Breast epithelium (tissue), 4 donors: ENCODE measurements around the gene KRTAP9-1. TPM values are rescaled to one million over a fixed set of nuclear protein-coding genes. Genes with fewer than 3 reads are reported as not detected.
"Not testable (repeated sequence)": the region's sequence is repeated elsewhere in the genome, so short reads cannot be mapped to it uniquely, and the experiment has no call there.

ENCODE experiments used
- DNase-seq, 2 donors: peaks; one replicate each; pipeline ENCODE4 v3.0.0-alpha.2; 2019; ENCODE audit warnings: low spot score in 2 of 2
- H3K27ac ChIP-seq, 2 donors: fragments of 200-600 bp; sonication (generic) in 1 of 2; one replicate each; pipeline ENCODE4 v1.5.1; 2016 to 2019; ENCODE audit warnings: mild to moderate bottlenecking in 1 of 2
- H3K27me3 ChIP-seq, 2 donors: fragments of 200-600 bp; sonication (generic) in 1 of 2; one replicate each; pipeline versions ENCODE4 v1.5.1 to v1.6.0; 2017 to 2019; ENCODE audit warnings: control low read depth in 1 of 2, mild to moderate bottlenecking in 1 of 2
- H3K36me3 ChIP-seq: fragments of 200-600 bp; one replicate; pipeline ENCODE4 v1.5.1; 2019
- H3K4me1 ChIP-seq, 2 donors: fragments of 200-600 bp; sonication (generic); one replicate each; pipeline ENCODE4 v1.5.1; 2016 to 2019; ENCODE audit warnings: control low read depth in 1 of 2
- H3K4me3 ChIP-seq, 3 donors: fragments of 200-600 bp; sonication (generic); 1 replicate in 2 of 3; 2 replicates in 1 of 3; pipeline ENCODE4 v1.5.1; 2016 to 2019; ENCODE audit warnings: mild to moderate bottlenecking in 3 of 3, moderate library complexity in 2 of 3
- H3K9me3 ChIP-seq, 2 donors: fragments of 200-600 bp; sonication (generic) in 1 of 2; one replicate each; pipeline ENCODE4 v1.5.1; 2016 to 2019; ENCODE audit warnings: control low read depth in 1 of 2
- POLR2A ChIP-seq: fragments of 450-650 bp; IDR thresholded peaks from one replicate; pipeline ENCODE4 v1.6.1; 2016; ENCODE audit warnings: antibody characterized with exemption, mild to moderate bottlenecking, moderate library complexity
- POLR2AphosphoS5 ChIP-seq, 3 donors: sonication (generic); formaldehyde crosslinking; IDR thresholded peaks; one replicate each; pipeline ENCODE4 v1.6.1; 2017; ENCODE audit warnings: antibody characterized with exemption in 3 of 3
- intact Hi-C: fragments of 100-400 bp; cut with DNase I; formaldehyde crosslinking; loops from one replicate; pipeline ENCODE4 v1.15.1; 2023; ENCODE audit warnings: low total_unique reads
- total RNA-seq, 3 donors: library from RNA; depleted of rRNA; stranded (reverse); fragments of >200 nt; gene quantifications; one replicate each; pipeline ENCODE4 v1.1.0, GENCODE V29; 2016
- TF ChIP-seq, protein P1 (sequence below), 3 donors: fragments of 450-650 bp; IDR thresholded peaks; one replicate each; pipeline ENCODE4 v1.5.1; 2016 to 2017; ENCODE audit warnings: antibody characterized with exemption in 3 of 3, mild to moderate bottlenecking in 3 of 3, moderate library complexity in 3 of 3

KRTAP9-1 gene
- total RNA-seq, 3 donors from 2014 or later, result not detected

GRCh38 chr17:41147531-41148204, 42.0 kb upstream of the KRTAP9-1 start:
- H3K36me3 ChIP-seq, result no peaks in the 10 kb centered on the region
- no peaks in the 10 kb centered on the region for H3K4me1 ChIP-seq
- H3K9me3 ChIP-seq, result peaks cover 8 to 11% of the 10 kb centered on the region in 2 donors
- no peak for TF ChIP-seq POLR2A
- TF ChIP-seq, protein P1, sequence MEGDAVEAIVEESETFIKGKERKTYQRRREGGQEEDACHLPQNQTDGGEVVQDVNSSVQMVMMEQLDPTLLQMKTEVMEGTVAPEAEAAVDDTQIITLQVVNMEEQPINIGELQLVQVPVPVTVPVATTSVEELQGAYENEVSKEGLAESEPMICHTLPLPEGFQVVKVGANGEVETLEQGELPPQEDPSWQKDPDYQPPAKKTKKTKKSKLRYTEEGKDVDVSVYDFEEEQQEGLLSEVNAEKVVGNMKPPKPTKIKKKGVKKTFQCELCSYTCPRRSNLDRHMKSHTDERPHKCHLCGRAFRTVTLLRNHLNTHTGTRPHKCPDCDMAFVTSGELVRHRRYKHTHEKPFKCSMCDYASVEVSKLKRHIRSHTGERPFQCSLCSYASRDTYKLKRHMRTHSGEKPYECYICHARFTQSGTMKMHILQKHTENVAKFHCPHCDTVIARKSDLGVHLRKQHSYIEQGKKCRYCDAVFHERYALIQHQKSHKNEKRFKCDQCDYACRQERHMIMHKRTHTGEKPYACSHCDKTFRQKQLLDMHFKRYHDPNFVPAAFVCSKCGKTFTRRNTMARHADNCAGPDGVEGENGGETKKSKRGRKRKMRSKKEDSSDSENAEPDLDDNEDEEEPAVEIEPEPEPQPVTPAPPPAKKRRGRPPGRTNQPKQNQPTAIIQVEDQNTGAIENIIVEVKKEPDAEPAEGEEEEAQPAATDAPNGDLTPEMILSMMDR (IDR thresholded peaks at IDR 0.05), result no peak
- TF ChIP-seq POLR2AphosphoS5 (IDR thresholded peaks at IDR 0.05), result no peak
- H3K27me3 ChIP-seq, result no peaks in the 10 kb centered on the region
- DNase-seq, result no peak
- no peak overlapping the region for H3K27ac ChIP-seq
- H3K4me3 ChIP-seq, result no peak overlapping the region
- intact Hi-C loops, result no loop called here

- H3K4me1 ChIP-seq, H3K4me3 ChIP-seq, H3K9me3 ChIP-seq, intact Hi-C loops, H3K27me3 ChIP-seq, H3K36me3 ChIP-seq, H3K27ac ChIP-seq, DNase-seq: not testable (repeated sequence)
Measured at GRCh38 chr17:41148971-41149651, 40.6 kb upstream of the KRTAP9-1 start.

- H3K4me1 ChIP-seq, result no peaks in the 10 kb centered on the region
- DNase-seq, result no peak
- TF ChIP-seq, protein P1 (IDR thresholded peaks at IDR 0.05), result no peak
- H3K9me3 ChIP-seq, result no peaks in the 10 kb centered on the region
- intact Hi-C loops, result no loop called here
- no peaks in the 10 kb centered on the region for H3K27me3 ChIP-seq
- no peak within 1 kb of the TSS for H3K4me3 ChIP-seq
- no peak within 1 kb of the TSS for H3K27ac ChIP-seq
- H3K36me3 ChIP-seq, result no peaks in the 10 kb centered on the region
Measured at GRCh38 chr17:41149652-41149985, 40.1 kb upstream of the KRTAP9-1 start, which contains the start of gene KRTAP4-5. KRTAP4-5 (minus strand) TSS chr17:41149825; CDS start chr17:41149767, 58 bp downstream.

GRCh38 chr17:41150026-41150425, 39.7 kb upstream of the KRTAP9-1 start:
- intact Hi-C loops, result no loop called here
- TF ChIP-seq POLR2A (no peak), POLR2AphosphoS5 (IDR thresholded peaks at IDR 0.05) (no peak)
- TF ChIP-seq, protein P1 (IDR thresholded peaks at IDR 0.05), result no peak

GRCh38 chr17:41151525-41151924, 38.2 kb upstream of the KRTAP9-1 start:
- Histone ChIP-seq H3K4me3 (no peak overlapping the region), H3K27me3 (no peaks in the 10 kb centered on the region), H3K4me1 (no peaks in the 10 kb centered on the region), H3K36me3 (no peaks in the 10 kb centered on the region), H3K27ac (no peak overlapping the region), H3K9me3 (no peaks in the 10 kb centered on the region)
- no peak for DNase-seq
- TF ChIP-seq, protein P1 (IDR thresholded peaks at IDR 0.05), result no peak
- no peak for TF ChIP-seq POLR2A
- TF ChIP-seq POLR2AphosphoS5 (IDR thresholded peaks at IDR 0.05), result no peak
- intact Hi-C loops, result no loop called here

More at GRCh38 chr17:41150026-41150425, 39.7 kb upstream of the KRTAP9-1 start:
- Histone ChIP-seq H3K9me3 (no peaks in the 10 kb centered on the region), H3K4me1 (no peaks in the 10 kb centered on the region), H3K27me3 (no peaks in the 10 kb centered on the region), H3K36me3 (no peaks in the 10 kb centered on the region), H3K4me3 (no peak overlapping the region), H3K27ac (no peak overlapping the region)
- no peak for DNase-seq
